HG03439 (cell line): Measurements from ENCODE around the gene MIR17HG.

Experiments
- ATAC-seq: cut with Tn5 transposase; IDR thresholded peaks from one replicate; pipeline ENCODE4 v1.9.1; 2021; ENCODE audit warnings: mild to moderate bottlenecking, moderate library complexity; ENCODE audit not compliant: unreplicated experiment

The MIR17HG gene

DNA sequence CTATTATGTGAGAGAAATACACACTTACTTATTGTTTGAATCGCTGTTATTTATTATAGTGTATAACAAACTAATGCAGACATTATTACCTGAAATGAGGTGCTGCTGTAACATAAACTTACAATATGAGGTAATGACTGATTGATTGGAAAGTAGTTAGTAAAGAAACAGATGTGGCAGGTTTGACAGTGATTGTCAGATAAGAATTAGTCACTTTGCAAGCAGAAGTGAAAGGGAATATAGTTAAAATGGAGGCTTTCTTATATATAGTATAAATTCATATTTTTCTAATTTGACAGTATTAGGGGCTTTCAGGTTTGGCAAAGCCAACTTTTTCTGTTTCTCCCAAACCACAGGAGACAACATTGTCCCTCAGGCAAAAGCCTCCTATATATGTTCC, 20.6 kb downstream of the MIR17HG start:
- ATAC-seq, result no peak

- ATAC-seq, result no peak
Observed at GRCh38 chr13:91368676-91369440, 21.4 kb downstream of the MIR17HG start.

DNA sequence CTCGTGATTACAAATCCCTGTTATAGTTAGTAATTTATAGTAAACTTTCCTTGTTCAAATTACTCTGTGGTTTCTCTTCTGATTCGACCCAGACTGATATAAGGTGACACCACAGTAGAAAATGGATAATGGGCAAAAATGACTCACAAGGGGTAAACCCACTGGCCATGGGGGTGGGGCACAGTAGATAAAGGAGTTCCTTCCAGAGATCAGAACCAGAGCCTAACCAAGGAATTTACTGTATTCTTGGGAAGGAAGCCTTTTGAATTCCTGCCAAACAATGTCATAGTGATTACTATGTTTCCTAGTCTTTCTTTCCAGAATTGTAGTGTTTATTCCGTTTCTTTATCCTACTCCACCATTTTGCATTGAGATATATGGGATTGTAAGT, 21.9 kb downstream of the MIR17HG start:
- ATAC-seq, result no peak

DNA sequence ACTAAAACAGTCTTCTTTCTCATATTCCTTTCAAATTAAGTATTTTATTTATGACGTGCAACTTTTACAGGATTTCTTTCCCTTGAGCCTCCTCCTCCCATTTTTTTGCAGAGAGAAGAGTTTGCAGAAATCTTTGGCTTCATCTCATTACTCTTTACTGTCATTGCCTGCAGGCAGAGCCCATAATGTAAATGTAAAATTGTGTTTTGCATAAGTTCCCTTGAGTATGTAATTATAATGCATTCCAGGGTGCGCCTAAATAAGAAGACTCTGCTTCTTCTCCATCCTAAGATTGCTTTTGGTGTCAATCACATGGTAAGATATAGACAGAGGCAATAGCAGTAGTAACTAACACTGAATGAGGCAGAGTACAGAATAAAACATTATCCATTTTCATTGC, 23.0 kb downstream of the MIR17HG start:
- ATAC-seq, result no peak

- no peak for ATAC-seq
Observed at GRCh38 chr13:91372911-91373310, 25.4 kb downstream of the MIR17HG start.

DNA sequence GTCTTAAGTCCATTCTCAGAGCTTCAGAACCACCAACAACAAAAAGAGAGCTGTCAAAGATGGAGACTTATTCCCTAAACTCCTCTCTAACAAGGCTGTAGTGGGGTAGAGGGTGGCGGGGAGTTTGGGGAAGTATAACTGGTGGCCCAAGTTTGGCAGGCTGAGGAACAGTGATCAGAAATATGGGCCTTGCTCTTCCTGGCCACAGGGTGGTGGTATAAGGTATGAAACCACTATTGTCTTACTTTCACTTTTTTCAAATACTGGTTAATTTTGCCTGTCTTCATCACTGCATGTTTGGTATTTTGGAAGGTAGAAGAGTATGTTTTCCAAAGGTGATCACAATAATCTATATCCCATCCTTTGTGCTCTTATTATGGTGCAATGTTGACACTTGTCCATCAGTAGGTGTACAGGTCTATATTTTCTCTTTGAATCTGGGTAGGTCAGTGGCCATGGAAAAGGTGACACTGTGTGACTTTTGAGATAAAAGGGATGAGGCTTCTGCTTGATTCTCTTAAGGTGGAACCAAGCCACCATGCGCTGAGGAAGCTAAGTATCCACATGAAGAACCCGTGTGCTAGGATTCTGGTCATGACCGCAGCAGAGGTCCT, 27.7 kb downstream of the MIR17HG start:
- peak; percentile 94 for ATAC-seq

DNA sequence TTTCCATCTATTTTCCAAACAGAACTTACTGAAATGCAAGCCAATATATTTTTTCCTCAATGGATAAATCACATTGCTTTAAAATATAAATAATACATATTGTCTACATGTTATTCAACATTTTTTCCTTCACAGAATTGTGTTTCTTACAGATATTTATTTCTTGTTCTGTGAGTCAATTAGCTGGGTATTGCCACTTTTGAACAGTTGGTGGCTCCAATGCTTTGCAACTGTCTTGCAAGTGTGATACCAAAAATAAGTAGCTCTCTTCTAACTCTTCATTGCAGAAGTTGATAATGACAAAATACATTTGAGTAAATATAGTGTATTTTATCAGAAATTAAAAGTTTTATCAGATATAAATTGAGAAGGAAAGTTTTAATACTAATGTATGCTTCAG, 33.9 kb downstream of the MIR17HG start:
- ATAC-seq, result no peak

GRCh38 chr13:91383836-91384235, 36.3 kb downstream of the MIR17HG start:
- no peak for ATAC-seq

DNA sequence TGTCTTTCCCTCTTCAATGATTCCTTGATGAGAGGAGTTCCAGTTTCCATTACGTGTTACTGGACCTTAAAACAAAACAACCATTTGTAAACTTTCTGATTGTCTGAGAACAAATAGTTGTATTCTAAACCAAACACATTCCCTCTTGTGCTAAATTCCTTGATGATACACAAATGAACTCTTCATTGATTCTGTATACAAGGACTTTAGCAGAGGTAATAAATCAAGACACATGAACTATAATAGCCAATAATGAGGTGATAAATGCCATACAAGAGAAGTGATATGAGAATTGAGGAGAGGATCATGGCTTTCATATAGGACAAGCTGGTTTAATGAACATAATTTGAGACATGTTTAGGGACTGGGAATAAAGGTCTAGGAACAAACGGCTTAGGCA, 37.4 kb downstream of the MIR17HG start:
- no peak for ATAC-seq

GRCh38 chr13:91389186-91389585, 41.7 kb downstream of the MIR17HG start:
- ATAC-seq, result no peak

DNA sequence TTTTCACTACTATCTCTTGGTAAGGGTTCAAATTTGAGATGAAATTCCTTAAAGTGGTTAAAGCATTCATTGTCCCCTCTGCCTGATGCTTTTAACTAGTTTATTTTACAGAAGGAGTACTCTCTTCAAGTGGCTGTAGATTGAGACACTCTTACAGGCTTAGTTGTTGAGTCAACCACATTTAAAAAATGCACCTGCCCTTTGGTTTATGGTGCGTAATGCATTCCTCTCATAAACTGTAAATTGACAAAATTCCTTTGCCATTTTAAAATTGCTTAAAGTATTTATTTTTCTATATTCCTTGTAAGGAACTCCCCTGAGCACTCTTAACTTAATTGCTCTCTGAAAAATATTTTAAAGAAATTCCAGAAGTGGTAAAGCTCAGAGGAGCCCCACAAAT, 50.1 kb downstream of the MIR17HG start:
- no peak for ATAC-seq

GRCh38 chr13:91398413-91399188, 51.1 kb downstream of the MIR17HG start, which contains the start of gene GPC5:
GPC5 (plus strand) TSS chr13:91398621.
- ATAC-seq, result peak; percentile 98

- ATAC-seq, result peak; percentile 21
Observed at GRCh38 chr13:91399189-91400062, 51.9 kb downstream of the MIR17HG start.

DNA sequence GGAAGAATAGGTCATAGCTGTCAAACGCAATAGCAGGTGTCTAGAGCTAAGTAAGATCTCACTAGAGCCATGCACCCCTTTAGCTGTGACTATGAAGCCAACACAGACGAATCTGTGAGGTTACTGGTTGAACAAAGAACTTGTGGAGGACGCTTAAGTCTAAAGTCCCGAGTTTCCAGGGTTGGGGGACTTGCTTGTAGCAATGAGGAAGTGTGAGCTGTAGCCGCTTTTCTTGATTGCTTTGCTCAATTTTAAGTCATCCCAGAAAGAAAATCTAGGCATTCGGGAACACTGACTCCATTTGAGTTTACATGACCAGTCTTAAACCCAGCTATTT, 52.5 kb downstream of the MIR17HG start:
- no peak for ATAC-seq

DNA sequence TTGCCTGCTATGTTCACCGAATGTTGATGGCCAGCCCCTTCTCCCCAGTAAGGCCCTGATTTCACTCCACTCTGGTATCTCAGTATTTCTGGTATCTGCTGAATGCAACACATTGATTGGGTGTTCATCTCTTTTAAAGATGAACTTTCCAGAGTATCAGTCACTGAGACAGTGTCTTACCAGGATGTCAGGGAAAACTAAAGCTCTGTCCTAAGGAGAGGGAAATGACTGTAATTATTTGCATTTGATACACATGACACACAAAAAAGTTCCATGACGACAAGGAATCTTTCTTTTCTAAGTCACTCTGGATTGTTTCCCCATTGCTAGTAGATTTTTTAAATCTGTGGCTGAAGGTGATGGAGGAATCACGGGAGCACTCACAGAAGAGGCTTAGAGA, 53.2 kb downstream of the MIR17HG start:
- no peak for ATAC-seq

GRCh38 chr13:91401920-91402319, 54.4 kb downstream of the MIR17HG start:
- ATAC-seq, result no peak
